ENCODE data around the gene RMND1. TPM values are rescaled to one million over a fixed set of nuclear protein-coding genes. Genes with fewer than 3 reads are reported as not detected.
"Not testable (repeated sequence)": the region's sequence is repeated elsewhere in the genome, so short reads cannot be mapped to it uniquely, and the experiment has no call there.

RMND1 gene
- total and polyA plus RNA-seq, 12 donors, result 10.9 to 25.2 (median 14.7) TPM

- no peaks in the 10 kb centered on the region for H3K27me3 ChIP-seq
- no peak overlapping the region for H3K27ac ChIP-seq
- no peaks in the 10 kb centered on the region for H3K9me3 ChIP-seq
- DNase-seq (no peak), ATAC-seq (no peak)
- H3K4me1 ChIP-seq, result peaks cover 0 to 51% (median 32%) of the 10 kb centered on the region in 9 donors
- no peak overlapping the region for H3K4me3 ChIP-seq
- 75 to 86% methylated on average over 5 of the region's 5 CpGs for WGBS, 2 donors
- TF ChIP-seq, protein P1, sequence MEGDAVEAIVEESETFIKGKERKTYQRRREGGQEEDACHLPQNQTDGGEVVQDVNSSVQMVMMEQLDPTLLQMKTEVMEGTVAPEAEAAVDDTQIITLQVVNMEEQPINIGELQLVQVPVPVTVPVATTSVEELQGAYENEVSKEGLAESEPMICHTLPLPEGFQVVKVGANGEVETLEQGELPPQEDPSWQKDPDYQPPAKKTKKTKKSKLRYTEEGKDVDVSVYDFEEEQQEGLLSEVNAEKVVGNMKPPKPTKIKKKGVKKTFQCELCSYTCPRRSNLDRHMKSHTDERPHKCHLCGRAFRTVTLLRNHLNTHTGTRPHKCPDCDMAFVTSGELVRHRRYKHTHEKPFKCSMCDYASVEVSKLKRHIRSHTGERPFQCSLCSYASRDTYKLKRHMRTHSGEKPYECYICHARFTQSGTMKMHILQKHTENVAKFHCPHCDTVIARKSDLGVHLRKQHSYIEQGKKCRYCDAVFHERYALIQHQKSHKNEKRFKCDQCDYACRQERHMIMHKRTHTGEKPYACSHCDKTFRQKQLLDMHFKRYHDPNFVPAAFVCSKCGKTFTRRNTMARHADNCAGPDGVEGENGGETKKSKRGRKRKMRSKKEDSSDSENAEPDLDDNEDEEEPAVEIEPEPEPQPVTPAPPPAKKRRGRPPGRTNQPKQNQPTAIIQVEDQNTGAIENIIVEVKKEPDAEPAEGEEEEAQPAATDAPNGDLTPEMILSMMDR (IDR thresholded peaks at IDR 0.05), result no peak
- intact Hi-C loops (cut with DNase I), result no loop called here
- peaks cover 0 to 18% (median 0%) of the 10 kb centered on the region in 9 donors for H3K36me3 ChIP-seq
Observed at GRCh38 chr6:151384151-151384550, 67.8 kb downstream of the RMND1 start.

DNA sequence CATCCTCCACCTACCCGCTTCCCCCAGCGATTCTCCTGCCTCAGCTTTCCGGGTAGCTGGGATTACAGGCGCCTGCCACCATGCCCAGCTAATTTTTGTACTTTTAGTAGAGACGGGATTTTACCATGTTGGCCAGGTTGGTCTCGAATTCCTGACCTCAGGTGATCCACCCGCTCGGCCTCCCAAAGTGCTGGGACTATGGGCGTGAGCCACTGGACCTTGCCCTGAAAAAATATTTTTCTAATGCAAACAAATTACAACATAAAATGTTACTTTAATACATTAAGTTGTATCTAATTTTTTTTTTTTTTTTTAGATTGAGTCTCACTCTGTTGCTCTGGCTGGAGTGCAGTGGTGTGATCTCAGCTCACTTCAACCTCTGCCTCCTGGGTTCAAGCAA, 69.3 kb downstream of the RMND1 start:
- H3K27me3 ChIP-seq; H3K9me3 ChIP-seq; intact Hi-C loops (cut with DNase I); DNase-seq; ATAC-seq; H3K27ac ChIP-seq; H3K4me3 ChIP-seq: not testable (repeated sequence)
- peaks cover 0 to 38% (median 17%) of the 10 kb centered on the region in 9 donors for H3K4me1 ChIP-seq
- H3K36me3 ChIP-seq, result peaks cover 0 to 18% (median 0%) of the 10 kb centered on the region in 9 donors
- WGBS, 2 donors, result 97% methylated on average over 9 of the region's 9 CpGs

GRCh38 chr6:151381722-151382121, 70.2 kb downstream of the RMND1 start:
- TF ChIP-seq, protein P1 (IDR thresholded peaks at IDR 0.05), result no peak
- H3K36me3 ChIP-seq, result peaks cover 0 to 9% (median 0%) of the 10 kb centered on the region in 9 donors
- H3K4me3 ChIP-seq, result no peak overlapping the region
- no peak overlapping the region for H3K27ac ChIP-seq
- WGBS, 2 donors, result 88 to 96% methylated on average over 4 of the region's 4 CpGs
- intact Hi-C loops (cut with DNase I), result no loop called here
- H3K9me3 ChIP-seq, result no peaks in the 10 kb centered on the region
- no peak for DNase-seq
- peaks cover 0 to 38% (median 17%) of the 10 kb centered on the region in 9 donors for H3K4me1 ChIP-seq
- no peak for ATAC-seq
- no peaks in the 10 kb centered on the region for H3K27me3 ChIP-seq

GRCh38 chr6:151380848-151381205, 71.1 kb downstream of the RMND1 start:
- H3K4me1 ChIP-seq, result peaks cover 0 to 38% (median 17%) of the 10 kb centered on the region in 9 donors
- no peaks in the 10 kb centered on the region for H3K27me3 ChIP-seq
- H3K9me3 ChIP-seq, result no peaks in the 10 kb centered on the region
- DNase-seq (no peak), ATAC-seq (no peak)
- H3K27ac ChIP-seq, result peak overlapping the region in 3 of 10 donors; percentile 4 to 86 (median 17)
- H3K36me3 ChIP-seq, result peaks cover 0 to 9% (median 0%) of the 10 kb centered on the region in 9 donors
- no peak overlapping the region for H3K4me3 ChIP-seq
- intact Hi-C loops (cut with DNase I), result no loop called here
- TF ChIP-seq, protein P1 (IDR thresholded peaks at IDR 0.05), result no peak
- WGBS, 2 donors, result 95 to 100% methylated on average over 1 of the region's 1 CpG
